B cell (primary cell): ENCODE results near the gene GPC5. TPM values are rescaled to one million over a fixed set of nuclear protein-coding genes. Genes with fewer than 3 reads are reported as not detected.

Source experiments
- ATAC-seq: fragments of 200-7000 bp; cut with Tn5 transposase; one replicate; pipeline ENCODE4 v1.10.0; 2021; ENCODE audit warnings: low read depth, mild to moderate bottlenecking, moderate number of reproducible peaks, moderate library complexity
- CTCF ChIA-PET: fragments of 350-600 bp; sonication (Branson Sonifier 250); formaldehyde crosslinking; loops from one replicate; lab custom pipeline; 2021; ENCODE audit warnings: antibody characterized with exemption, inconsistent platforms; lab: Charles Lee
- POLR2A ChIA-PET: fragments of 350-600 bp; sonication (Branson Sonifier 250); formaldehyde crosslinking; loops from one replicate; lab custom pipeline; 2021; ENCODE audit warnings: antibody characterized with exemption; lab: Charles Lee
- DNase-seq: peaks from one replicate; pipeline ENCODE4 v3.0.0; 2013
- H2AFZ ChIP-seq: 2 replicates; pipeline ENCODE4 v1.6.1; 2012; ENCODE audit warnings: mild to moderate bottlenecking, low read depth, low read length; ENCODE audit not compliant: insufficient read depth, poor library complexity, severe bottlenecking
- H3K27ac ChIP-seq, 2 donors: 1 replicate in 1 of 2; 2 replicates in 1 of 2; pipeline ENCODE4 v1.5.1; 2012 to 2013; ENCODE audit warnings: low read length in 2 of 2, mild to moderate bottlenecking in 2 of 2, moderate library complexity in 1 of 2
- H3K27me3 ChIP-seq, 4 experiments: fragments of 200-600 bp in 1 of 4; sonication (generic) in 1 of 4; replicated peaks in 1 of 4; 1 replicate in 2 of 4; 2 replicates in 2 of 4; pipeline versions ENCODE4 v1.6.1 to v1.7.0; 2013 to 2016; ENCODE audit warnings: low read length in 3 of 4, mild to moderate bottlenecking in 2 of 4, mixed read lengths in 1 of 4, moderate library complexity in 1 of 4; ENCODE audit not compliant: insufficient read depth in 4 of 4, control insufficient read depth in 3 of 4; ENCODE audit errors: control extremely low read depth in 1 of 4
- H3K36me3 ChIP-seq, 2 experiments: replicated peaks in 1 of 2; 1 replicate in 1 of 2; 2 replicates in 1 of 2; pipeline versions ENCODE4 v1.6.1 to v1.7.1; 2013; ENCODE audit warnings: low read length in 1 of 2; ENCODE audit not compliant: insufficient read depth in 2 of 2, control insufficient read depth in 1 of 2; ENCODE audit errors: control extremely low read depth in 1 of 2, extremely low read depth in 1 of 2
- H3K4me1 ChIP-seq, 2 donors: fragments of 200-600 bp in 1 of 2; sonication (generic) in 1 of 2; 1 replicate in 1 of 2; 2 replicates in 1 of 2; pipeline versions ENCODE4 v1.5.1 to v1.6.1; 2013 to 2017; ENCODE audit warnings: low read length in 2 of 2; ENCODE audit not compliant: control insufficient read depth in 2 of 2, insufficient read depth in 2 of 2
- H3K4me2 ChIP-seq: replicated peaks from 2 replicates; pipeline ENCODE3; 2012; ENCODE audit warnings: mild to moderate bottlenecking, low read depth, low read length; ENCODE audit not compliant: poor library complexity, severe bottlenecking
- H3K4me3 ChIP-seq, 5 experiments: fragments of 200-600 bp in 1 of 5; sonication (generic) in 1 of 5; 1 replicate in 3 of 5; 2 replicates in 2 of 5; pipeline versions ENCODE4 v1.5.1 to v1.7.0; 2011 to 2016; ENCODE audit warnings: low read length in 4 of 5, mild to moderate bottlenecking in 4 of 5, low read depth in 2 of 5, control low read depth in 1 of 5, moderate library complexity in 1 of 5; ENCODE audit not compliant: insufficient read depth in 1 of 5; ENCODE audit errors: control extremely low read depth in 1 of 5, extremely low read depth in 1 of 5
- H3K79me2 ChIP-seq: fragments of 200-600 bp; sonication (generic); one replicate; pipeline ENCODE4 v1.6.0; 2016; ENCODE audit warnings: low read length; ENCODE audit not compliant: control insufficient read depth, insufficient read depth
- H3K9ac ChIP-seq: fragments of 200-600 bp; sonication (generic); 2 replicates; pipeline ENCODE4 v1.6.1; 2017; ENCODE audit warnings: mild to moderate bottlenecking, low read length, moderate library complexity
- H3K9me3 ChIP-seq, 3 donors: one replicate each; pipeline versions ENCODE4 v1.6.1 to v1.7.1; 2013; ENCODE audit warnings: low read length in 2 of 3; ENCODE audit not compliant: control insufficient read depth in 2 of 3, insufficient read depth in 1 of 3; ENCODE audit errors: control extremely low read depth in 1 of 3
- H4K20me1 ChIP-seq: 2 replicates; pipeline ENCODE4 v1.6.0; 2012; ENCODE audit warnings: mild to moderate bottlenecking, low read length; ENCODE audit not compliant: insufficient read depth, control insufficient read depth, poor library complexity, severe bottlenecking
- H3K27ac Mint-ChIP-seq: one replicate; pipeline ENCODE4 v1.8.0; 2021; ENCODE audit warnings: mixed read lengths
- H3K27me3 Mint-ChIP-seq: one replicate; pipeline ENCODE4 v1.8.0; 2021; ENCODE audit warnings: mixed read lengths
- H3K4me1 Mint-ChIP-seq: one replicate; pipeline ENCODE4 v1.8.0; 2021; ENCODE audit warnings: mixed read lengths
- H3K4me3 Mint-ChIP-seq: one replicate; pipeline ENCODE4 v1.8.0; 2021; ENCODE audit warnings: mixed read lengths
- H3K9me3 Mint-ChIP-seq: one replicate; pipeline ENCODE4 v1.8.0; 2022; ENCODE audit warnings: mixed read lengths; ENCODE audit not compliant: insufficient read depth
- EZH2 ChIP-seq: IDR thresholded peaks from 2 replicates; pipeline ENCODE4 v1.6.1; 2012; ENCODE audit warnings: borderline replicate concordance, low read depth, mild to moderate bottlenecking, moderate library complexity, low read length; ENCODE audit not compliant: insufficient read depth, poor library complexity, severe bottlenecking
- WGBS: methylation state at CpG from one replicate; pipeline ENCODE4 v1.1.5; 2013; ENCODE audit warnings: missing lambda C conversion rate; ENCODE audit not compliant: insufficient coverage; 5-methylcytosine and 5-hydroxymethylcytosine counted together
- intact Hi-C: fragments of 100-400 bp; cut with micrococcal nuclease; formaldehyde crosslinking; loops from one replicate; pipeline ENCODE4 v1.10.0; 2022
- polyA plus RNA-seq: library from polyadenylated mRNA; depleted of rRNA; stranded (reverse); fragments of >200 nt; gene quantifications from 2 replicates; pipeline ENCODE4 v1.2.3, GENCODE V29; 2012
- total RNA-seq, 2 donors: library from RNA; stranded (reverse); fragments of 120-200 nt in 1 of 2; gene quantifications; 1 replicate in 1 of 2; 2 replicates in 1 of 2; pipeline versions ENCODE4 v1.2.3 to v1.2.4, GENCODE V29; 2013 to 2022
- TF ChIP-seq, protein P1 (sequence below): fragments of 200-600 bp; IDR thresholded peaks from one replicate; pipeline ENCODE4 v1.8.0; 2022; ENCODE audit warnings: antibody characterized with exemption, mild to moderate bottlenecking

Gene GPC5
- total and polyA plus RNA-seq, 2 donors (not counting 1 experiment from before 2014, with no cell fraction given), result 0.15 to 0.30 TPM

DNA sequence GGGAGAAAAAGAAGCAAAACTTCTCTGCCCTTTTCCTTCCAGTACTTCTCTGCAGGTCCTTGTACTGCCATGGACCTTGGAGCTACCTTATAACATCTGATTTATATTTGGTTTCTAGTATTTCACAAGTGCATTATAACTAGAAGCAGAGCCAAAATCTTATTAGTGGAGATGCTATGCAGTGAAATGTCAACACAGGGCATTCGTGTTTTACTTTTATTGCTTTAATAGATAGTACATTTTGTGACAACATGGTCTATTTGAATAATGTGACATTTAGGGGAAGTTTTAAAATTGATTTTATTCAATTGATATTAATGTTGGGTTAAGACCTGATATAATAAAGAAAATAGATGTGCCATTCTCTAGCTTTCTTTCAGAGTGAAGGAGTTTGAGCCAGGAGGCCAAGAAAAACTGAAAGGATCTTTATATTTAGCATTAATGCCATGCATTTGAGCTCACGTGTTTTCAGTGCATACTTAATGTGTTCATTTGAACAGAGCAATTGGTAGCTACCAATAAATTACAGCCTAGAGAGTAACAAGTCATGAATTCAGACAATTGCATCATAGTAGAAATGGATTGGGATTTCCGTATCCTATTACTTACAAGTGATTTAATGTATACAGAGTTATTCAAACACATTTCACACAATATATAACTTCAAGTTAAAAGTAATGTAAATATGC lies 863.8 kb downstream of the GPC5 start:
- Histone ChIP-seq H3K9ac (no peak overlapping the region), H3K4me1 (no peaks in the 10 kb centered on the region), H3K4me2 (no peak overlapping the region), H3K27me3 (no peaks in the 10 kb centered on the region), H3K79me2 (no peaks in the 10 kb centered on the region), H2AFZ (no peak overlapping the region), H4K20me1 (no peaks in the 10 kb centered on the region), H3K4me3 (no peak overlapping the region), H3K9me3 (no peaks in the 10 kb centered on the region), H3K27ac (no peak overlapping the region), H3K36me3 (no peaks in the 10 kb centered on the region)
- Mint-ChIP-seq H3K4me3 (no peak overlapping the region), H3K27me3 (no peaks in the 10 kb centered on the region), H3K4me1 (no peaks in the 10 kb centered on the region), H3K27ac (no peak overlapping the region), H3K9me3 (peaks cover 3% of the 10 kb centered on the region)
- TF ChIP-seq, protein P1, sequence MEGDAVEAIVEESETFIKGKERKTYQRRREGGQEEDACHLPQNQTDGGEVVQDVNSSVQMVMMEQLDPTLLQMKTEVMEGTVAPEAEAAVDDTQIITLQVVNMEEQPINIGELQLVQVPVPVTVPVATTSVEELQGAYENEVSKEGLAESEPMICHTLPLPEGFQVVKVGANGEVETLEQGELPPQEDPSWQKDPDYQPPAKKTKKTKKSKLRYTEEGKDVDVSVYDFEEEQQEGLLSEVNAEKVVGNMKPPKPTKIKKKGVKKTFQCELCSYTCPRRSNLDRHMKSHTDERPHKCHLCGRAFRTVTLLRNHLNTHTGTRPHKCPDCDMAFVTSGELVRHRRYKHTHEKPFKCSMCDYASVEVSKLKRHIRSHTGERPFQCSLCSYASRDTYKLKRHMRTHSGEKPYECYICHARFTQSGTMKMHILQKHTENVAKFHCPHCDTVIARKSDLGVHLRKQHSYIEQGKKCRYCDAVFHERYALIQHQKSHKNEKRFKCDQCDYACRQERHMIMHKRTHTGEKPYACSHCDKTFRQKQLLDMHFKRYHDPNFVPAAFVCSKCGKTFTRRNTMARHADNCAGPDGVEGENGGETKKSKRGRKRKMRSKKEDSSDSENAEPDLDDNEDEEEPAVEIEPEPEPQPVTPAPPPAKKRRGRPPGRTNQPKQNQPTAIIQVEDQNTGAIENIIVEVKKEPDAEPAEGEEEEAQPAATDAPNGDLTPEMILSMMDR, result no peak
- no peak for TF ChIP-seq EZH2
- ATAC-seq (no peak), DNase-seq (no peak)
- no CpG with 5 or more reads among the region's 3 CpGs for WGBS
- ChIA-PET POLR2A (no interaction called here), CTCF (no interaction called here)
- intact Hi-C loops, result no loop called here

DNA sequence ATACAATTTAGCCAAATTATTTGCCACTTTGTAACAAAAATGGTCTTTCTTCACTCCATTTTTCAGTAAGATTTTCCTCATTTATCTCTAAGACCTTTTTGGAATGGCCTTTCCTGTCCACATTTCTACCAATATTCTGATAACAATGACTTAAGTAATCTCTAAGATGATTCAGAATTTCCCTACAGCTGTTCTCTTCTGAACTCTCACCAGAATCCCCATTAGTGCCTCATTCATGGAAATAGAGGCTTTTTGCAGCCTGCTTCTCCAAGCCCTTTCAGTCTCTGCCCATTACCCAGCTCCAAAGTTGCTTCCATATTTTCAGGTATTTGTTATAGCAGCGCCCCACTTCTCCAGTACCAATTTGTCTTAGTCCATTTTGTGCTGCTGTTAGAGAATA lies 867.0 kb downstream of the GPC5 start:
- Histone ChIP-seq H3K9me3 (peaks cover 0 to 3% (median 0%) of the 10 kb centered on the region in 3 donors), H2AFZ (no peak overlapping the region), H3K4me3 (no peak overlapping the region), H3K27me3 (no peaks in the 10 kb centered on the region), H3K4me1 (no peaks in the 10 kb centered on the region), H3K27ac (no peak overlapping the region), H3K36me3 (no peaks in the 10 kb centered on the region), H3K9ac (no peak overlapping the region), H3K79me2 (no peaks in the 10 kb centered on the region), H4K20me1 (no peaks in the 10 kb centered on the region), H3K4me2 (no peak overlapping the region)
- WGBS, result no CpG with 5 or more reads among the region's 1 CpG
- ATAC-seq, result no peak
- ChIA-PET CTCF (no interaction called here), POLR2A (no interaction called here)
- DNase-seq, result no peak
- H3K4me3 Mint-ChIP-seq, result no peak overlapping the region
- H3K9me3 Mint-ChIP-seq, result peaks cover 1% of the 10 kb centered on the region
- no peak for TF ChIP-seq EZH2
- TF ChIP-seq, protein P1, result no peak
- intact Hi-C loops, result no loop called here
- H3K27ac Mint-ChIP-seq, result no peak overlapping the region
- H3K27me3 Mint-ChIP-seq, result no peaks in the 10 kb centered on the region
- H3K4me1 Mint-ChIP-seq, result no peaks in the 10 kb centered on the region
